T-cell (primary cell): ENCODE results near the gene FBXO44. TPM values are rescaled to one million over a fixed set of nuclear protein-coding genes. Genes with fewer than 3 reads are reported as not detected.
A peak's percentile ranks its signal among the peaks of the same experiment; 100 is the strongest.

Experiments
- ATAC-seq, 4 experiments: fragments of 200-7000 bp in 3 of 4; fragments of 150-1000 bp in 1 of 4; cut with Tn5 transposase; replicated peaks in 1 of 4; 1 replicate in 3 of 4; 2 replicates in 1 of 4; pipeline ENCODE4 v1.10.0; 2021; ENCODE audit warnings: moderate library complexity in 3 of 4, mild to moderate bottlenecking in 2 of 4, moderate number of reproducible peaks in 1 of 4
- CTCF ChIA-PET, 2 donors: fragments of 300-600 bp; sonication (Branson Sonifier 250); formaldehyde crosslinking; loops; one replicate each; lab custom pipeline; 2022; ENCODE audit warnings: antibody characterized with exemption in 2 of 2; lab: Charles Lee
- POLR2A ChIA-PET, 2 donors: fragments of 300-600 bp; sonication (Branson Sonifier 250); formaldehyde crosslinking; loops; one replicate each; lab custom pipeline; 2022; ENCODE audit warnings: antibody characterized with exemption in 2 of 2; lab: Charles Lee
- DNase-seq, 35 experiments: peaks; one replicate each; pipeline versions ENCODE4 v3.0.0 to v3.0.0-alpha.2; 2013 to 2023
- H3K27ac ChIP-seq: one replicate; pipeline ENCODE4 v1.5.1; 2013; ENCODE audit warnings: low read length
- H3K27me3 ChIP-seq, 2 experiments: replicated peaks in 1 of 2; 1 replicate in 1 of 2; 2 replicates in 1 of 2; pipeline versions ENCODE4 v1.6.1 to v1.7.0; 2013; ENCODE audit warnings: low read length in 1 of 2, mixed read lengths in 1 of 2; ENCODE audit not compliant: control insufficient read depth in 2 of 2, insufficient read depth in 2 of 2; ENCODE audit errors: extremely low read depth in 1 of 2
- H3K36me3 ChIP-seq, 2 donors: 1 replicate in 1 of 2; 2 replicates in 1 of 2; pipeline versions ENCODE4 v1.6.1 to v1.7.0; 2013; ENCODE audit warnings: low read length in 1 of 2; ENCODE audit not compliant: control insufficient read depth in 2 of 2, insufficient read depth in 1 of 2; ENCODE audit errors: extremely low read depth in 1 of 2
- H3K4me1 ChIP-seq, 2 experiments: 1 replicate in 1 of 2; 2 replicates in 1 of 2; pipeline versions ENCODE4 v1.6.1 to v1.7.0; 2013; ENCODE audit warnings: low read length in 2 of 2, mixed read lengths in 1 of 2; ENCODE audit not compliant: insufficient read depth in 2 of 2, control insufficient read depth in 1 of 2; ENCODE audit errors: extremely low read depth in 1 of 2
- H3K4me3 ChIP-seq, 2 donors: 1 replicate in 1 of 2; 2 replicates in 1 of 2; pipeline versions ENCODE4 v1.5.1 to v1.7.0; 2013; ENCODE audit warnings: mild to moderate bottlenecking in 2 of 2, low read length in 1 of 2, moderate library complexity in 1 of 2; ENCODE audit not compliant: control insufficient read depth in 1 of 2; ENCODE audit errors: extremely low read depth in 1 of 2
- H3K9me3 ChIP-seq: 2 replicates; pipeline ENCODE4 v1.7.0; 2013
- H3K27ac Mint-ChIP-seq, 2 donors: one replicate each; pipeline ENCODE4 v1.8.0; 2020 to 2021; ENCODE audit warnings: mild to moderate bottlenecking in 2 of 2, mixed read lengths in 2 of 2
- H3K27me3 Mint-ChIP-seq, 2 donors: one replicate each; pipeline ENCODE4 v1.8.0; 2021 to 2022; ENCODE audit warnings: mixed read lengths in 2 of 2
- H3K36me3 Mint-ChIP-seq: one replicate; pipeline ENCODE4 v1.8.0; 2021; ENCODE audit warnings: mixed read lengths
- H3K4me1 Mint-ChIP-seq, 3 donors: one replicate each; pipeline ENCODE4 v1.8.0; 2020 to 2022; ENCODE audit warnings: mixed read lengths in 3 of 3, mild to moderate bottlenecking in 1 of 3
- H3K4me3 Mint-ChIP-seq, 3 donors: one replicate each; pipeline ENCODE4 v1.8.0; 2020 to 2022; ENCODE audit warnings: mild to moderate bottlenecking in 3 of 3, mixed read lengths in 3 of 3, moderate library complexity in 3 of 3
- H3K9me3 Mint-ChIP-seq, 3 donors: one replicate each; pipeline ENCODE4 v1.8.0; 2020 to 2022; ENCODE audit warnings: mixed read lengths in 3 of 3
- WGBS: methylation state at CpG from one replicate; pipeline ENCODE4 v1.1.5; 2013; ENCODE audit warnings: missing lambda C conversion rate; ENCODE audit not compliant: insufficient coverage; 5-methylcytosine and 5-hydroxymethylcytosine counted together
- total RNA-seq, 35 experiments: library from RNA in 6 of 35; stranded (reverse) in 6 of 35; fragments of 120-200 nt in 1 of 35; gene quantifications; one replicate each; pipeline versions ENCODE4 v1.2.1 to v1.2.4 and lab custom pipeline; 2013 to 2026

Gene FBXO44
- total RNA-seq, 5 donors from 2014 or later (not counting 1 experiment from before 2014, with no cell fraction given), result 46.7 to 64.5 (median 54.3) TPM

- ATAC-seq (no peak), DNase-seq (no peak)
- peaks cover 13 to 18% (median 16%) of the 10 kb centered on the region in 3 donors for H3K4me1 Mint-ChIP-seq
- no peak overlapping the region for H3K4me3 Mint-ChIP-seq
- CTCF ChIA-PET, result interaction anchor here in 1 of 2 donors (0.7 kb wide), 1 partner anchor 24 kb away, joined by 3 read pairs; no protein-coding TSS in a partner anchor
- peaks cover 18% of the 10 kb centered on the region for H3K36me3 Mint-ChIP-seq
- Histone ChIP-seq H3K27me3 (no peaks in the 10 kb centered on the region), H3K4me1 (peaks cover 2 to 19% of the 10 kb centered on the region in 2 experiments), H3K9me3 (no peaks in the 10 kb centered on the region), H3K4me3 (no peak overlapping the region), H3K27ac (no peak overlapping the region), H3K36me3 (peaks cover 12 to 35% of the 10 kb centered on the region in 2 donors)
- H3K27ac Mint-ChIP-seq, result no peak overlapping the region
- H3K27me3 Mint-ChIP-seq, result no peaks in the 10 kb centered on the region
- WGBS, result 96% methylated on average over 5 of the region's 10 CpGs
- H3K9me3 Mint-ChIP-seq, result no peaks in the 10 kb centered on the region
- POLR2A ChIA-PET, result no interaction called here
Observed at GRCh38 chr1:11676386-11677103, 21.9 kb downstream of the FBXO44 start.

DNA sequence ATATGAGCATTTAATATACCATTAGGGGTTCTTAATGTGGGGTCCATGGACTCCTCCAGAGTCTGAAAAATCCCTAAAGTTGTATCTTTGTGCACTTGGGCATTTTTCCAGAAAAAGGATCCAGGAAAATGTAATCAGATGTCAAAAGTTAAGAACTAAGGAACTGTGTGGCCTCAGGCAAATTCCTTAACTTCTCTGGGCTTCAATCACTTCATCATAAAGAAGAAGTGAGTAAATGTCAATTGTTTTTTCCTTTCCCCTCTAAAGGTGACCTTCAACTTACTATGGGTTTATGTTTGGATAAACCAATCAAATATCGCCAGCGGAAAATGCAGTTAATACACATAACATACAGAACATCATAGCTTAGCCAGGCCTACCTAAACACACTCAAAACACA, 23.8 kb downstream of the FBXO44 start:
- Histone ChIP-seq H3K4me1 (peaks cover 2 to 24% of the 10 kb centered on the region in 2 experiments), H3K27me3 (peaks cover 0 to 4% of the 10 kb centered on the region in 2 experiments), H3K27ac (no peak overlapping the region), H3K9me3 (no peaks in the 10 kb centered on the region), H3K4me3 (no peak overlapping the region), H3K36me3 (peaks cover 12 to 28% of the 10 kb centered on the region in 2 donors)
- Mint-ChIP-seq H3K4me1 (peaks cover 18 to 23% (median 19%) of the 10 kb centered on the region in 3 donors), H3K27ac (no peak overlapping the region), H3K27me3 (no peaks in the 10 kb centered on the region), H3K36me3 (peaks cover 15% of the 10 kb centered on the region), H3K9me3 (no peaks in the 10 kb centered on the region), H3K4me3 (peak overlapping the region in 2 of 3 donors; percentile 16 to 21)
- ATAC-seq (no peak), DNase-seq (no peak)
- CTCF ChIA-PET, result no interaction called here
- POLR2A ChIA-PET, result no interaction called here
- no CpG with 5 or more reads among the region's 2 CpGs for WGBS

DNA sequence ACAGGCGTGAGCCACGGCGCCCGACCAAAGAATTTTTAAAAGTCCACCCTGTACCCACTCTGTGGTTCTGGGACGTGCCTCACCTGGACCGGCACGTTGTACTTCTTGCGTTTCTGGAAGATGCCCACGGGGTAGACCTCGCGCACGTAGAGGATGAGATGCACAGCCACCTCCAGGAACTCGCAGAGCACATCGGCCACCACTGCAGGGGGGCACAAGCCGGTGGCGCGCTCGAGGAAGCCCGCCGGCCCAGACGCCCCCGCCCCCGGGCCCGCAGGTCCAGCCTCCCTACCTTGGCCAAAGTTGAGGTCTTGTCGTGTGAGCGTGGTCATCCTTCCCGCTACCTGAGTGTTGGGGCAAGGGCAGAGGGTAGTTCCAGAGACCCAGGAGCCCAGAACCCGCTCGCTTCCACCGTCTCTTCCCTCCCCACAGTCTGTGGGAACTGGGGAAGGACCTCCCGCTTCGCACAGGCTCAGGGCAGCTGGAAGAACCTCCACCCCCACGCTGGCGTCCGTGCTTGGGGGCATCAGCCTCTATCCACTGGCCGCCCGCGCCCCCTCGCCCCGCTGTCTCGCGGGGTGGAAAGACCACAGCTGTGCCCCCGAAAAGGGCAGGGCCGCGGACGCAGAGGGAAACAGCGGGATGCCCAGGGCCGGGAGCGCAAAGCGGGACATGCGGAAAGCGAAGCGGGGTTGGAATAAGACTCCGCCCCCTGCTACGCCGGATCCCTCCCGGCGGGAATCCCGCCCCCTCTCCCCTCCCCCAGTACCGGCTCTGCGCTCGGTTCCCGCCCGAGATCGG, 25.8 kb downstream of the FBXO44 start:
- Mint-ChIP-seq H3K27ac (peak overlapping the region in 1 of 2 donors; percentile 44), H3K9me3 (no peaks in the 10 kb centered on the region)

DNA sequence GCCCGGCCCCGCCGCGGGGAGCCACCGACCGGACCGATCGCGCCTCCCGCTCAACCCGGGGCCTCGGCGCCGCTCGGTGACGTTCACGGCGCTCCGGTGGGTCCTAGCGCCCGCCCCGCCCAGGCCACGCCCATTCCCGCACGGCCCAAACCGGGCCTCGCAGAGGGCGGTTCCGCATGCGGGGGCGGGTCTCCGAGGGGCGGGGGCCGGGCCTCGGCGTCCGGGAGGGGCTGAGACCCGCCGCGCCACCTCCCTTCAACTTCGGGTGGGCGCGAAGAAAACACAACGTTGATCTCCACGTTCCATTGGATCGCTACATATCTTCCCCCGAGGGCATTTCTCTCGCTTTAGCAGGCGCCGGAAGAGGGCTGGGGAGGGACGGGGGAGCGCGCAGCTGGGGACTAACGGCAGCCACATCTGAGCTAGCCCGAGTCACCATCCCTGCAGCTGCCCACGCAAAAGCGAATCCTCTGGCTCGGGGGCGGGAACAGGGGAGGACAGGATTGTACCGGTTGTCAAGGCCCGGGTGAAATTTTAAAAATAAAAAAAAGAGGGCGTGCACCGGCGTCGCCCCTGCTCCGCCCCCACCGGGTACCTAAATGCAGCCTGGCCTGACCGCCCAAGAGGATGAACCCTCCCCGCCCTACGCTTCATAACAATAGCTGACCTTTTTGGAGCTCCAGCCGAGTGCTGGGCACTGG, 26.5 kb downstream of the FBXO44 start, which contains the start of gene MAD2L2:
MAD2L2 (minus strand) TSS at position 78 of the 701 bp plus-strand sequence. CDS start 547 bp downstream, outside the sequence.
- Histone ChIP-seq H3K4me1 (peaks cover 2 to 24% of the 10 kb centered on the region in 2 experiments), H3K36me3 (peaks cover 5% of the 10 kb centered on the region in 2 donors), H3K27ac (peak within 1 kb of the TSS; percentile 58), H3K27me3 (peaks cover 0 to 17% of the 10 kb centered on the region in 2 experiments), H3K9me3 (no peaks in the 10 kb centered on the region), H3K4me3 (peak within 1 kb of the TSS; percentile 78 to 97)
- H3K4me1 Mint-ChIP-seq, result peaks cover 18 to 23% (median 19%) of the 10 kb centered on the region in 3 donors
- CTCF ChIA-PET, result interaction anchor here in 1 of 2 donors (1.0 to 1.2 kb wide), 2 partner anchors 17 to 38 kb away, joined by 3 to 10 read pairs; partner anchors contain the start of gene FBXO6
- DNase-seq (peak; percentile 70 to 94 (median 85)), ATAC-seq (peak; percentile 89 to 94 (median 92))
- peaks cover 2 to 6% of the 10 kb centered on the region in 2 donors for H3K27me3 Mint-ChIP-seq
- no peaks in the 10 kb centered on the region for H3K36me3 Mint-ChIP-seq
- 0% methylated on average over 70 of the region's 71 CpGs for WGBS
- H3K9me3 Mint-ChIP-seq, result no peaks in the 10 kb centered on the region
- H3K27ac Mint-ChIP-seq, result peak within 1 kb of the TSS; percentile 86 to 88
- POLR2A ChIA-PET, result no interaction called here
- peak within 1 kb of the TSS; percentile 85 to 94 (median 87) for H3K4me3 Mint-ChIP-seq

More for the DNA sequence above, 25.8 kb downstream of the FBXO44 start:
- Mint-ChIP-seq H3K4me3 (peak overlapping the region; percentile 80 to 85 (median 82)), H3K36me3 (peaks cover 6% of the 10 kb centered on the region), H3K4me1 (peaks cover 18 to 23% (median 19%) of the 10 kb centered on the region in 3 donors), H3K27me3 (peaks cover 0 to 2% of the 10 kb centered on the region in 2 donors)
- ATAC-seq, result peak in 3 of 4 experiments; percentile 10 to 15 (median 10)
- Histone ChIP-seq H3K27me3 (peaks cover 0 to 13% of the 10 kb centered on the region in 2 experiments), H3K36me3 (peaks cover 5 to 13% of the 10 kb centered on the region in 2 donors), H3K4me3 (peak overlapping the region; percentile 78 to 97), H3K27ac (peak overlapping the region; percentile 42), H3K4me1 (peaks cover 2 to 24% of the 10 kb centered on the region in 2 experiments), H3K9me3 (no peaks in the 10 kb centered on the region)
- ChIA-PET POLR2A (no interaction called here), CTCF (no interaction called here)
- peak in 2 of 35 experiments; percentile 9 to 24 for DNase-seq
- WGBS, result 14% methylated on average over 46 of the region's 65 CpGs

DNA sequence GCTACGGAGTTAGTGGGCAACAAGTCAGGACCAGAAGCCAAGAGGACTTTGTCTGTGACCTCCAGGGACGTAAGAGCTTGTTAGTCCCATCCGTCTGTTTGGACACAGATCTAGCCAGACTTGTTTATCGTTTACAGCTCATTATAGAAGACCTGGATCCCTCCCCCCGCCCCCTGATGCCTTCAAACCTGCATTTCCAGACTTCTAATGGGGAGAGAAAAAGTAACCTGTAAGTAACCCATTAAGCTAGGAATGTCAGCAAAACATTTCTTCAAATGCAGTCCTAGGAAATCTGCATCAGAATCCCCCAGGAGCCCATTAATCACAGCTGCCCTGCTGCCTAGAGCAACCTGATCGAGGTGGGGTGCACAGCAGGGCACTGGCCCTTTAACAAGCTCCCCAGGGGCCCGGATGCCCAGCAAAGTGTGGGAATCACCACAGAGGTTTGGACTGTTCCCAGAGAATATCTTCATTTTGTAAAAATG, 27.7 kb downstream of the FBXO44 start:
- Mint-ChIP-seq H3K36me3 (no peaks in the 10 kb centered on the region), H3K27ac (no peak overlapping the region), H3K4me3 (peak overlapping the region; percentile 85 to 94 (median 87)), H3K4me1 (peaks cover 18 to 23% (median 19%) of the 10 kb centered on the region in 3 donors), H3K9me3 (no peaks in the 10 kb centered on the region), H3K27me3 (peaks cover 3 to 6% of the 10 kb centered on the region in 2 donors)
- DNase-seq (no peak), ATAC-seq (no peak)
- Histone ChIP-seq H3K4me3 (no peak overlapping the region), H3K4me1 (peaks cover 2 to 24% of the 10 kb centered on the region in 2 experiments), H3K9me3 (no peaks in the 10 kb centered on the region), H3K27me3 (peaks cover 0 to 24% of the 10 kb centered on the region in 2 experiments), H3K36me3 (no peaks in the 10 kb centered on the region), H3K27ac (no peak overlapping the region)
- WGBS, result 84% methylated on average over 4 of the region's 7 CpGs
- ChIA-PET CTCF (interaction anchor here in 1 of 2 donors (0.5 to 1.2 kb wide), 3 partner anchors 18 to 39 kb away, joined by 3 read pairs; partner anchors contain the start of gene FBXO6), POLR2A (interaction anchor here in 1 of 2 donors (0.5 kb wide), 1 partner anchor 17 kb away, joined by 6 read pairs; no protein-coding TSS in a partner anchor)
